Ovary (tissue), 3 donors: Measurements from ENCODE around the gene POLE2.
"Not testable (repeated sequence)": the region's sequence is repeated elsewhere in the genome, so short reads cannot be mapped to it uniquely, and the experiment has no call there.

ENCODE experiments used
- CTCF ChIP-seq, 3 donors: fragments of 450-650 bp in 2 of 3; fragments of 200-600 bp in 1 of 3; IDR thresholded peaks; one replicate each; pipeline versions ENCODE4 v1.5.1 to v1.8.0; 2016 to 2022; ENCODE audit warnings: antibody characterized with exemption in 3 of 3, mild to moderate bottlenecking in 1 of 3
- EP300 ChIP-seq: sonication (generic); formaldehyde crosslinking; IDR thresholded peaks from one replicate; pipeline ENCODE4 v1.6.1; 2017; ENCODE audit warnings: antibody characterized with exemption
- POLR2A ChIP-seq: fragments of 450-650 bp; IDR thresholded peaks from one replicate; pipeline ENCODE4 v1.6.1; 2017; ENCODE audit warnings: antibody characterized with exemption, mild to moderate bottlenecking, moderate library complexity
- donor health status: DM: no; HTN: no; CAD: no.

- not testable (repeated sequence) for TF ChIP-seq CTCF (IDR thresholded peaks at IDR 0.05); POLR2A; EP300
Measured at GRCh38 chr14:49710993-49711392, 23.0 kb upstream of the POLE2 start.
